ENCODE measurements around the gene MECR.
"Not testable (repeated sequence)": the region's sequence is repeated elsewhere in the genome, so short reads cannot be mapped to it uniquely, and the experiment has no call there.

MECR gene

DNA sequence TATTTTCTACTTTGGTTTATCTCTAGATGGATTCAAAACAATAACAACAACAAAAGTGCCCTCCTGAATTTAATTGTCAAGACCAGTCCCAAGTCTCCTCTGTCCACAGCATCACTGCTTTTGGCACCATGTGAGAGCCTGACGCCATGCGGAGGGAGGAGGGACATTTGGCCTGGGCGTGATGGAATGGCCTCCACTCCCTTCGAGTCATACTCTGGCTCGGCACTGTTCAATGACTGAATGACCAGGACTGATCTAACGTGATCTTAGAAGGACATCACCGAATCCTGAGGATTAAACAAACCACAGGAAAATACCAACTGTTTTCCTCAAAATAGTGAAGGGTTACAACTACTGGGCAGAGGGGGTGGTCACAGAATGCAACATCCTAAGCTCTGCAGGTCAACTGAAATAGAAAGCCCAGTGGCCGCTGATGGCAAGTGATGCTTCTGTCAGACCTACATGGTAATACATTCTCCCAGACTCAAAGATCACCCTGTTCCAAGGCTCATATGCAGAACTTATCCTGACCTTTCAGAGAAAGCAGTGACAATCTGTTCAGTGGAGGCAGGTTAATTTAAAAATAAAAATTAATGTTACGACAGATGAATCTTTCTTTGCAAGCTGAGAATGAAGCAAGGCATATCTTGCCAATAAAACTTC is 68.1 kb downstream of the MECR start:
- DNase-seq, result no peak

- no peak for DNase-seq
These were observed 68.7 kb downstream of the MECR start for GRCh38 chr1:29162025-29162424.

GRCh38 chr1:29159773-29160172 is 71.0 kb downstream of the MECR start:
- no peak for DNase-seq

GRCh38 chr1:29157269-29157601 is 73.5 kb downstream of the MECR start:
- DNase-seq, result no peak

DNA sequence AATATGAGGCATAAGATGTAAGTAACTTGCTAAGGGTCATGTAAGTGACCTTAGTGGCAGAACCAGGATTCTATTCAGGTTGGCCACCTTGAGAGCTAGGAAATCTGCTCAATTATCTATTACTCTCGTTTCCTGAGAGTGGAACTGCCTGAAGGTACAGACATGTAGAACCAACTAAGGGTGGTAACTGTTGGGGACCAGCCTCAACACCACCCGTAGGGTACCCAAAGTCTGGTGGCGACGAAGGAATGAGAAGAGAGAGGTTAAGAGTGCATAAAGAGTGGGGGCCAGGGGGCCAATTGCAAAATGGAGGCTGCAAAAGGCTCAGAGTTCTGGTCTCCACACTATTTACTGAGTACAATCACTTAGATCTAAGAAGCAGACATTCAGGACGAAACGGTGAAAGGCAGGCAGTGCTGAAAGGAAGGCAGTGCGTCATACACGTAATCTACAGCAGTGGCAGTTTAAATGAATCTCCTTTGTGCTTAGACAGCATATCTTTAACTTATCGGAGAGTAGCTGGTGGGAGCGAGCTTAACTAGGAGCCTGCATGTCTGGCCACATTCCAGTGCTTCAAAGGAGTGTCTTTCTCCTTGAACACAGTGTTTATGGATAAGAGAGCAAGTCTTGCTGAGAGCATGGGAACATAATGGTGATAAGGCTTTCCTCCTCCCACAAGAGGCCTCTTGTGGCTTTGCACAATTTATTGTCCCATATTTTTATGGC is 74.0 kb downstream of the MECR start:
- no peak for DNase-seq

- DNase-seq, result no peak
These were observed 78.5 kb downstream of the MECR start for GRCh38 chr1:29152046-29152805.

- not testable (repeated sequence) for DNase-seq
These were observed 80.4 kb downstream of the MECR start for GRCh38 chr1:29150346-29150745.

GRCh38 chr1:29148656-29149491 is 81.9 kb downstream of the MECR start:
- no peak for DNase-seq

- DNase-seq, result no peak
These were observed 84.8 kb downstream of the MECR start for GRCh38 chr1:29145739-29146437.

DNA sequence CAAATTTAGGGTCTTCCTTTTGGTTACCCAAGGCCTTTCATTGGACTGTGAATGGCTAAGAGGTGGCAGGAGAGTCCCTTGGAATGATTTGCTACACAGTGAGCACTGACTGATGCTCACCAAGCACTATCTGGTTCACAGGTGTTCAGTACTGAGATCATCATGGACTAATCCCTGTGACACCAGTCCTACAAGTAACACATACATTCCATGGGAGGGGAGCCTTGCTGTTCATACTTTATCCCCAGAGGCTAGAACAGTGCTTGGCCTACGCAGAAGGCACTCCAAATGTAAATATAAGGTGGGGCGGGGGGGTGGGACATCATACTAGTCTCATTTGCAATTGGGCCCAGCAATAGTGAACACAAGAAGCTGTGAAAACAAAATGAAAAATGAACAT is 86.6 kb downstream of the MECR start:
- no peak for DNase-seq

- no peak for DNase-seq
These were observed 88.0 kb downstream of the MECR start for GRCh38 chr1:29142714-29143113.

Measured in activated T-cell treated with anti-CD3 and anti-CD28 coated beads for 4 hours (primary cell).